Brain microvascular endothelial cell (primary cell): ENCODE measurements around the gene CEP131.

Source experiments
- DNase-seq: peaks from one replicate; pipeline ENCODE4 v3.0.0-alpha.2; 2020
- H3K27ac ChIP-seq: fragments of 250-450 bp; sonication (Bioruptor Pico); 2 replicates; pipeline ENCODE4 v1.5.1; 2020; ENCODE audit warnings: mild to moderate bottlenecking, moderate library complexity
- H3K27me3 ChIP-seq: fragments of 250-450 bp; sonication (Bioruptor Pico); replicated peaks from 2 replicates; pipeline ENCODE4 v1.5.1; 2020; ENCODE audit warnings: mild to moderate bottlenecking
- H3K36me3 ChIP-seq: fragments of 250-450 bp; sonication (Bioruptor Pico); replicated peaks from 2 replicates; pipeline ENCODE4 v1.5.1; 2020; ENCODE audit warnings: mild to moderate bottlenecking
- H3K4me3 ChIP-seq: 2 replicates; pipeline ENCODE4 v1.5.1; 2011; ENCODE audit warnings: low read depth, mild to moderate bottlenecking, control low read depth, low read length, moderate library complexity
- CTCF ChIP-seq: IDR thresholded peaks from 2 replicates; pipeline ENCODE4 v1.5.1; 2011; ENCODE audit warnings: low read depth, mild to moderate bottlenecking, moderate library complexity, low read length, control low read depth, inconsistent platforms; ENCODE audit errors: missing control alignments
- in situ Hi-C: cut with HindIII; loops from 2 replicates; pipeline ENCODE4 v1.10.0; 2017; ENCODE audit warnings: low sequenced_read_pairs, low pct_ligation_motif_present

Gene CEP131

GRCh38 chr17:81260171-81260570 is 37.4 kb upstream of the CEP131 start:
- TF ChIP-seq CTCF: no peak
- peaks cover 53% of the 10 kb centered on the region for H3K36me3 ChIP-seq
- in situ Hi-C loops: no loop called here
- no peak overlapping the region for H3K4me3 ChIP-seq
- DNase-seq: no peak
- H3K27ac ChIP-seq: no peak overlapping the region
- no peaks in the 10 kb centered on the region for H3K27me3 ChIP-seq

- Histone ChIP-seq H3K4me3 (no peak overlapping the region), H3K36me3 (peaks cover 44% of the 10 kb centered on the region), H3K27me3 (no peaks in the 10 kb centered on the region), H3K27ac (no peak overlapping the region)
- no peak for DNase-seq
- in situ Hi-C loops: no loop called here
- TF ChIP-seq CTCF: no peak
Observed at GRCh38 chr17:81259058-81259605, 36.4 kb upstream of the CEP131 start.

GRCh38 chr17:81258292-81258691 is 35.5 kb upstream of the CEP131 start:
- DNase-seq: no peak
- in situ Hi-C loops: no loop called here
- Histone ChIP-seq H3K27ac (no peak overlapping the region), H3K36me3 (peaks cover 36% of the 10 kb centered on the region), H3K27me3 (no peaks in the 10 kb centered on the region), H3K4me3 (no peak overlapping the region)
- no peak for TF ChIP-seq CTCF

- in situ Hi-C loops: no loop called here
- DNase-seq: no peak
- no peaks in the 10 kb centered on the region for H3K27me3 ChIP-seq
- H3K27ac ChIP-seq: no peak overlapping the region
- H3K36me3 ChIP-seq: peaks cover 32% of the 10 kb centered on the region
- no peak overlapping the region for H3K4me3 ChIP-seq
- TF ChIP-seq CTCF: no peak
Observed at GRCh38 chr17:81257533-81257932, 34.8 kb upstream of the CEP131 start.

- H3K27me3 ChIP-seq: no peaks in the 10 kb centered on the region
- no peak overlapping the region for H3K27ac ChIP-seq
- peak; percentile 7 for DNase-seq
- in situ Hi-C loops: no loop called here
- TF ChIP-seq CTCF: no peak
- H3K36me3 ChIP-seq: peaks cover 29% of the 10 kb centered on the region
- no peak overlapping the region for H3K4me3 ChIP-seq
Observed at GRCh38 chr17:81256616-81257015, 33.9 kb upstream of the CEP131 start.
